HFF-Myc (cell line): ENCODE measurements around the gene NOTCH4.
A peak's percentile ranks its signal among the peaks of the same experiment; 100 is the strongest.
"Not testable (repeated sequence)": the region's sequence is repeated elsewhere in the genome, so short reads cannot be mapped to it uniquely, and the experiment has no call there.

Source experiments
- DNase-seq: peaks from one replicate; pipeline ENCODE4 v3.0.0-alpha.2; 2011; ENCODE audit warnings: low read depth; ENCODE audit errors: extremely low read depth
- H3K4me3 ChIP-seq: replicated peaks from 2 replicates; pipeline ENCODE4 v1.5.1; 2011; ENCODE audit warnings: low read depth, mild to moderate bottlenecking, control low read depth, low read length
- CTCF ChIP-seq: IDR thresholded peaks from 2 replicates; pipeline ENCODE4 v1.5.1; 2012; ENCODE audit warnings: mild to moderate bottlenecking, low read depth, low read length, control low read depth; ENCODE audit errors: missing control alignments

NOTCH4 gene

GRCh38 chr6:32189742-32190053 is 34.2 kb downstream of the NOTCH4 start:
- no peak for TF ChIP-seq CTCF
- H3K4me3 ChIP-seq, result peak overlapping the region; percentile 77
- DNase-seq, result no peak

GRCh38 chr6:32189069-32189741 is 34.7 kb downstream of the NOTCH4 start:
- TF ChIP-seq CTCF, result no peak
- peak overlapping the region; percentile 77 for H3K4me3 ChIP-seq
- DNase-seq, result no peak

- H3K4me3 ChIP-seq, result peak overlapping the region; percentile 77
- TF ChIP-seq CTCF, result no peak
- no peak for DNase-seq
These were observed 35.3 kb downstream of the NOTCH4 start for GRCh38 chr6:32188381-32189068.

- peak overlapping the region; percentile 77 for H3K4me3 ChIP-seq
- DNase-seq, result not testable (repeated sequence)
These were observed 36.0 kb downstream of the NOTCH4 start for GRCh38 chr6:32187725-32188380.

GRCh38 chr6:32187009-32187709 is 36.7 kb downstream of the NOTCH4 start:
- no peak for TF ChIP-seq CTCF
- no peak overlapping the region for H3K4me3 ChIP-seq
- no peak for DNase-seq

- DNase-seq, H3K4me3 ChIP-seq: not testable (repeated sequence)
These were observed 37.6 kb downstream of the NOTCH4 start for GRCh38 chr6:32186151-32186840.

GRCh38 chr6:32185681-32186131 is 38.2 kb downstream of the NOTCH4 start:
- not testable (repeated sequence) for DNase-seq, H3K4me3 ChIP-seq

- no peak for DNase-seq
- no peak within 1 kb of the TSS for H3K4me3 ChIP-seq
- no peak for TF ChIP-seq CTCF
These were observed 39.7 kb downstream of the NOTCH4 start, which contains the start of gene AGER for GRCh38 chr6:32184084-32184640. Gene AGER (minus strand): TSS chr6:32184253. CDS start chr6:32184222, 31 bp downstream.
